H1 (cell line): ENCODE results near the gene KCNAB3. TPM values are rescaled to one million over a fixed set of nuclear protein-coding genes. Genes with fewer than 3 reads are reported as not detected.

Experiments
- CTCF ChIA-PET: fragments of 300-600 bp; sonication (Branson Sonifier 250); formaldehyde crosslinking; loops from one replicate; lab custom pipeline; 2021; ENCODE audit not compliant: partially characterized antibody; lab: Charles Lee
- POLR2A ChIA-PET: fragments of 300-600 bp; sonication (Branson Sonifier 250); formaldehyde crosslinking; loops from one replicate; lab custom pipeline; 2021; ENCODE audit warnings: inconsistent platforms; ENCODE audit not compliant: partially characterized antibody; lab: Charles Lee
- DNase-seq, 2 experiments: peaks; one replicate each; pipeline versions ENCODE4 v3.0.0 to v3.0.0-alpha.2; 2010 to 2022; ENCODE audit warnings: low spot score in 2 of 2, low read depth in 1 of 2, mixed read lengths in 1 of 2
- FAIRE-seq: peaks from 2 replicates; lab custom pipeline; 2011; peaks lifted over from hg19 to GRCh38; lab: Jason Lieb, UNC
- H2AFZ ChIP-seq: 2 replicates; pipeline ENCODE4 v1.8.1; 2012; ENCODE audit warnings: low read length, inconsistent platforms
- H2AK5ac ChIP-seq: 2 replicates; pipeline ENCODE4 v1.6.1; 2013; ENCODE audit warnings: low read depth, low read length
- H2BK120ac ChIP-seq: replicated peaks from 2 replicates; pipeline ENCODE3; 2013; ENCODE audit warnings: low read depth, low read length, inconsistent platforms
- H2BK12ac ChIP-seq: 2 replicates; pipeline ENCODE4 v1.6.1; 2013; ENCODE audit warnings: low read depth, low read length
- H2BK15ac ChIP-seq: 2 replicates; pipeline ENCODE4 v1.6.1; 2013; ENCODE audit warnings: low read length
- H2BK20ac ChIP-seq: 2 replicates; pipeline ENCODE4 v1.6.1; 2013; ENCODE audit warnings: low read length
- H2BK5ac ChIP-seq: 2 replicates; pipeline ENCODE4 v1.6.1; 2013; ENCODE audit warnings: low read depth, low read length
- H3K14ac ChIP-seq: 2 replicates; pipeline ENCODE4 v1.6.1; 2013; ENCODE audit warnings: inconsistent platforms; ENCODE audit not compliant: insufficient read length
- H3K18ac ChIP-seq: 2 replicates; pipeline ENCODE4 v1.6.1; 2013; ENCODE audit warnings: low read length; ENCODE audit errors: extremely low read depth
- H3K23ac ChIP-seq: 2 replicates; pipeline ENCODE4 v1.6.1; 2013; ENCODE audit warnings: inconsistent platforms; ENCODE audit not compliant: insufficient read length
- H3K23me2 ChIP-seq: 2 replicates; pipeline ENCODE4 v1.6.1; 2013; ENCODE audit warnings: low read depth, low read length
- H3K27ac ChIP-seq: 2 replicates; pipeline ENCODE4 v1.6.1; 2011; ENCODE audit warnings: low read depth, low read length, inconsistent platforms
- H3K27me3 ChIP-seq, 4 experiments: replicated peaks in 1 of 4; 1 replicate in 1 of 4; 2 replicates in 3 of 4; pipeline versions ENCODE4 v1.6.1 to v1.8.1; 2011 to 2013; ENCODE audit warnings: low read length in 3 of 4, mild to moderate bottlenecking in 3 of 4, inconsistent platforms in 2 of 4, mixed read lengths in 2 of 4, moderate library complexity in 1 of 4; ENCODE audit not compliant: control insufficient read depth in 3 of 4, insufficient read depth in 3 of 4; ENCODE audit errors: extremely low read depth in 1 of 4
- H3K36me3 ChIP-seq, 4 experiments: 2 replicates each; pipeline versions ENCODE4 v1.6.1 to v1.8.1; 2011 to 2013; ENCODE audit warnings: mild to moderate bottlenecking in 4 of 4, low read length in 3 of 4, moderate library complexity in 2 of 4, control low read depth in 1 of 4, inconsistent platforms in 1 of 4; ENCODE audit not compliant: insufficient read depth in 4 of 4, control insufficient read depth in 2 of 4
- H3K4ac ChIP-seq: replicated peaks from 2 replicates; pipeline ENCODE3; 2013; ENCODE audit warnings: low read length, low read depth, mixed read lengths, inconsistent platforms; ENCODE audit not compliant: insufficient read length
- H3K4me1 ChIP-seq, 4 experiments: replicated peaks in 1 of 4; 1 replicate in 1 of 4; 2 replicates in 3 of 4; pipeline versions ENCODE4 v1.6.1 to v1.8.1; 2011 to 2013; ENCODE audit warnings: low read length in 3 of 4, inconsistent platforms in 2 of 4, mixed read lengths in 1 of 4; ENCODE audit not compliant: insufficient read depth in 4 of 4, control insufficient read depth in 3 of 4
- H3K4me2 ChIP-seq, 2 experiments: 2 replicates each; pipeline versions ENCODE4 v1.6.1 to v1.8.1; 2011 to 2013; ENCODE audit warnings: low read depth in 2 of 2, low read length in 2 of 2, control low read depth in 1 of 2, inconsistent platforms in 1 of 2, mild to moderate bottlenecking in 1 of 2; ENCODE audit not compliant: insufficient read depth in 1 of 2
- H3K4me3 ChIP-seq, 4 experiments: fragments of 200-600, 300-600 bp in 1 of 4; sonication (generic), shearing (Covaris generic), sonication (Bioruptor Twin) in 1 of 4; 2 replicates each; pipeline versions ENCODE4 v1.5.1 to v1.8.1; 2011 to 2016; ENCODE audit warnings: low read length in 4 of 4, low read depth in 3 of 4, control low read depth in 2 of 4, inconsistent platforms in 2 of 4, mild to moderate bottlenecking in 2 of 4, mixed read lengths in 1 of 4, moderate library complexity in 1 of 4; ENCODE audit not compliant: insufficient read depth in 2 of 4; ENCODE audit errors: extremely low read depth in 1 of 4
- H3K56ac ChIP-seq: replicated peaks from 2 replicates; pipeline ENCODE3; 2013; ENCODE audit warnings: low read depth, mild to moderate bottlenecking, mixed read lengths, low read length, inconsistent platforms; ENCODE audit not compliant: insufficient read length
- H3K79me1 ChIP-seq: 2 replicates; pipeline ENCODE4 v1.6.1; 2013; ENCODE audit warnings: low read depth, low read length, control low read depth
- H3K79me2 ChIP-seq, 2 experiments: 2 replicates each; pipeline versions ENCODE4 v1.6.1 to v1.8.1; 2012 to 2013; ENCODE audit warnings: low read length in 2 of 2, mild to moderate bottlenecking in 2 of 2, inconsistent platforms in 1 of 2; ENCODE audit not compliant: insufficient read depth in 2 of 2, control insufficient read depth in 1 of 2
- H3K9ac ChIP-seq, 4 experiments: replicated peaks in 1 of 4; 1 replicate in 1 of 4; 2 replicates in 3 of 4; pipeline versions ENCODE4 v1.6.1 to v1.8.1; 2011 to 2013; ENCODE audit warnings: low read depth in 3 of 4, low read length in 3 of 4, control low read depth in 2 of 4, mild to moderate bottlenecking in 2 of 4, moderate library complexity in 2 of 4, inconsistent platforms in 1 of 4; ENCODE audit errors: extremely low read depth in 1 of 4
- H3K9me3 ChIP-seq, 2 experiments: 2 replicates each; pipeline versions ENCODE4 v1.6.1 to v1.8.1; 2012 to 2013; ENCODE audit warnings: mild to moderate bottlenecking in 2 of 2, moderate library complexity in 2 of 2, control low read depth in 1 of 2, inconsistent platforms in 1 of 2, low read depth in 1 of 2, low read length in 1 of 2, mixed read lengths in 1 of 2; ENCODE audit not compliant: insufficient read depth in 2 of 2
- H4K20me1 ChIP-seq, 2 experiments: replicated peaks in 1 of 2; 2 replicates each; pipeline versions ENCODE3 to v1.8.1; 2011 to 2013; ENCODE audit warnings: inconsistent platforms in 2 of 2, low read length in 2 of 2, mild to moderate bottlenecking in 1 of 2; ENCODE audit not compliant: insufficient read depth in 2 of 2, control insufficient read depth in 1 of 2
- H4K5ac ChIP-seq: 2 replicates; pipeline ENCODE4 v1.6.1; 2013; ENCODE audit warnings: low read length, low read depth, mixed read lengths, inconsistent platforms; ENCODE audit not compliant: insufficient read length
- H4K8ac ChIP-seq: 2 replicates; pipeline ENCODE4 v1.8.0; 2013; ENCODE audit warnings: mild to moderate bottlenecking, moderate library complexity, low read length, inconsistent platforms; ENCODE audit not compliant: insufficient read depth; ENCODE audit errors: extremely low read depth
- H4K91ac ChIP-seq: replicated peaks from 2 replicates; pipeline ENCODE3; 2013; ENCODE audit warnings: low read length, mixed read lengths, inconsistent platforms; ENCODE audit not compliant: insufficient read length
- CHD1 ChIP-seq: IDR thresholded peaks from 2 replicates; pipeline ENCODE4 v1.6.1; 2012; ENCODE audit warnings: low read depth, low read length, improper control_type of control experiment
- GTF2F1 ChIP-seq: IDR thresholded peaks from 2 replicates; pipeline ENCODE4 v1.6.1; 2012; ENCODE audit warnings: low read depth, low read length, improper control_type of control experiment, borderline replicate concordance
- JUND ChIP-seq: IDR thresholded peaks from 2 replicates; pipeline ENCODE4 v1.6.1; 2011; ENCODE audit warnings: mild to moderate bottlenecking, improper control_type of control experiment, low read length
- NANOG ChIP-seq: IDR thresholded peaks from 2 replicates; pipeline ENCODE4 v1.6.1; 2011; ENCODE audit warnings: low read length, low read depth, mild to moderate bottlenecking, inconsistent platforms; ENCODE audit not compliant: insufficient read depth, poor library complexity, severe bottlenecking
- RAD21 ChIP-seq, 2 experiments: IDR thresholded peaks in 1 of 2; conservative IDR thresholded peaks in 1 of 2; 2 replicates each; pipeline ENCODE4 v1.6.1; 2011; ENCODE audit warnings: low read depth in 2 of 2, low read length in 2 of 2, improper control_type of control experiment in 1 of 2, inconsistent platforms in 1 of 2, mild to moderate bottlenecking in 1 of 2, moderate library complexity in 1 of 2
- RNF2 ChIP-seq: fragments of 200-900, 300-1000 bp; sonication (generic); IDR thresholded peaks from 2 replicates; pipeline ENCODE4 v1.7.1; 2016; ENCODE audit warnings: borderline replicate concordance, low read depth, mild to moderate bottlenecking, antibody characterized with exemption, low read length; ENCODE audit not compliant: poor library complexity, severe bottlenecking; ENCODE audit errors: missing control alignments
- SRF ChIP-seq: IDR thresholded peaks from 2 replicates; pipeline ENCODE4 v1.6.1; 2011; ENCODE audit warnings: mild to moderate bottlenecking, low read depth, low read length, moderate library complexity
- TAF1 ChIP-seq: IDR thresholded peaks from 2 replicates; pipeline ENCODE4 v1.6.1; 2011; ENCODE audit warnings: mild to moderate bottlenecking, low read depth, low read length
- WGBS, 2 experiments: shearing (Covaris generic) in 1 of 2; methylation state at CpG; one replicate each; pipeline versions ENCODE4 v1.1.6 to v1.1.7; 2013 to 2015; ENCODE audit warnings: low lambda C conversion rate in 2 of 2, mixed read lengths in 2 of 2, inconsistent platforms in 1 of 2, low coverage in 1 of 2, missing lambda C conversion rate in 1 of 2; ENCODE audit not compliant: insufficient replicate concordance in 2 of 2, insufficient coverage in 1 of 2, insufficient read length in 1 of 2; ENCODE audit errors: extremely low coverage in 1 of 2, missing lambda C conversion rate in 1 of 2; 5-methylcytosine and 5-hydroxymethylcytosine counted together
- polyA plus RNA-seq, 7 experiments: library from polyadenylated mRNA; depleted of rRNA in 3 of 7; stranded (reverse) in 5 of 7; unstranded in 2 of 7; fragments of >200 nt in 5 of 7; fragments of 200-250 nt in 2 of 7; gene quantifications; 1 replicate in 5 of 7; 2 replicates in 1 of 7; 4 replicates in 1 of 7; pipeline versions ENCODE4 v1.2.1 to v1.2.3, GENCODE V29; 2011 to 2013; ENCODE audit warnings: missing spikeins in 2 of 7, mixed read lengths in 2 of 7
- total RNA-seq: library from RNA; stranded (reverse); fragmentation: NEBNext Ultra II Directional; extraction: Animal tissue kit (Norgen Biotek cat#: 25700); gene quantifications from 2 replicates; pipeline ENCODE4 v1.2.1, GENCODE V29; 2021
- TF ChIP-seq, protein P1 (sequence below): IDR thresholded peaks from 2 replicates; pipeline ENCODE4 v1.6.1; 2012; ENCODE audit warnings: low read length, inconsistent platforms

Gene KCNAB3
- total and polyA plus RNA-seq, 2 of the 8 experiments (the other 6 are each of a cell fraction or from before 2014, with no cell fraction given), result 1.7 to 2.4 TPM

DNA sequence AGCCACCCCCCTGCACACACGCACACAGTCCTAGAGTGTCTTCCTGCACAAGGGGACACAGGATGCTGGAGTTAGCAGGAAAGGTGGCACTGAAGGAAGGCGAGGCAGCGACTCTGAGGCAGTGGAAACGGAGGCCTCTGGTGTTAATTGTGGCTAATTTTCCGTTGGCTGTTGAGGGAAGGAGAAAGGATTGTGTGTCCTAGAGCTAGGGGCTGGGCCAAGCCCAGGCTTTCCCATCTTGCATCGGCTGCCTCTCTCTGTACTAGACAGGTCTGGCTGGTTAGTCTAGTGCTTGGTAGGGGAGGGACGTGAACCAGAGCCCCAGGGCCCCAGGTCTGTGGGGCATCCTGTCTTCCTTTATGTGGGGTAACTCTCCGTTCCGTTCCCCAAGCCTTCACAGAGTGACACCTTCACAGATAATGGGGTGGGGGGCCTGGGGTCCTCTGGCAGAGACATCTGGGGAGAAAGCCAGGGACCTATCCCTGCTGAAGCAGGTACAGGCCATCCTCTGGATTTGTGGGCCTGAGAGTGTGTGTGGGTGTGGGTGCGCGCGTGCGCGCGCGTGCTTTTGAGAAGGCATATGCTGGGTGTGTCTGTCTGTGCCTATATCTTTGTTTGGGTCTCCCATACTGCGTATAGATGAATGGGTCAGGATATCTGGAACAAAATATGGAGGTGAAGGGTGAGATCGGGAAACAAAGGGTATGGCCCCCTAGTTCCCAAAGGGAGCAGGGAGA lies 41.3 kb downstream of the KCNAB3 start, which contains the start of gene CHD3:
Gene CHD3 (plus strand): TSS at position 606 of the 737 bp plus-strand sequence. CDS start 212 bp downstream, outside the sequence.
- peaks cover 9 to 30% (median 17%) of the 10 kb centered on the region in 4 experiments for H3K4me1 ChIP-seq
- DNase-seq (no peak), FAIRE-seq (no peak)
- no peak within 1 kb of the TSS for H3K56ac ChIP-seq
- no peak within 1 kb of the TSS for H2BK120ac ChIP-seq
- H3K23me2 ChIP-seq, result peaks cover 24% of the 10 kb centered on the region
- no peaks in the 10 kb centered on the region for H3K79me1 ChIP-seq
- 76% methylated on average over 18 of the region's 18 CpGs; no CpG with 5 or more reads in 1 of the 2 experiments for WGBS, 2 experiments
- peak within 1 kb of the TSS; percentile 45 for H4K91ac ChIP-seq
- no peak within 1 kb of the TSS for H3K23ac ChIP-seq
- no peak within 1 kb of the TSS; the same call in 1 of the 2 replicates for H4K8ac ChIP-seq
- H2BK12ac ChIP-seq, result peak within 1 kb of the TSS; percentile 94; the same call in 1 of the 2 replicates
- H2AFZ ChIP-seq, result peak within 1 kb of the TSS; percentile 87
- H2BK5ac ChIP-seq, result peak within 1 kb of the TSS; percentile 95; the same call in 1 of the 2 replicates
- CTCF ChIA-PET, result interaction anchor here (0.5 to 1.2 kb wide), 4 partner anchors 12 to 237 kb away, joined by 3 to 5 read pairs (median 3); no protein-coding TSS in a partner anchor
- no peaks in the 10 kb centered on the region for H3K79me2 ChIP-seq
- no peaks in the 10 kb centered on the region for H4K20me1 ChIP-seq
- no peak within 1 kb of the TSS for H3K4ac ChIP-seq
- peak within 1 kb of the TSS in 3 of 4 experiments; percentile 35 to 42 (median 35); a peak in 6 of 7 replicates for H3K9ac ChIP-seq
- peak within 1 kb of the TSS; percentile 51 for H4K5ac ChIP-seq
- peaks cover 0 to 10% (median 3%) of the 10 kb centered on the region in 4 experiments; a peak in 3 of 7 replicates for H3K27me3 ChIP-seq
- H3K4me3 ChIP-seq, result peak within 1 kb of the TSS; percentile 37 to 83 (median 51)
- H2BK20ac ChIP-seq, result peak within 1 kb of the TSS; percentile 48; the same call in 1 of the 2 replicates
- H3K18ac ChIP-seq, result peak within 1 kb of the TSS; percentile 63
- H2AK5ac ChIP-seq, result no peak within 1 kb of the TSS; the same call in 1 of the 2 replicates
- peak within 1 kb of the TSS; percentile 53; the same call in 1 of the 2 replicates for H2BK15ac ChIP-seq
- H3K14ac ChIP-seq, result no peak within 1 kb of the TSS
- no peaks in the 10 kb centered on the region for H3K9me3 ChIP-seq
- H3K27ac ChIP-seq, result no peak within 1 kb of the TSS
- peaks cover 0 to 4% (median 0%) of the 10 kb centered on the region in 4 experiments; a peak in 1 of 8 replicates for H3K36me3 ChIP-seq
- H3K4me2 ChIP-seq, result peak within 1 kb of the TSS; percentile 82 to 100
- POLR2A ChIA-PET, result no interaction called here
- TF ChIP-seq GTF2F1, result no peak
- TF ChIP-seq TAF1, result no peak
- no peak for TF ChIP-seq JUND
- TF ChIP-seq RNF2, result no peak
- no peak for TF ChIP-seq RAD21 (IDR thresholded peaks at IDR 0.05 in 1 of 2, conservative IDR thresholded peaks at IDR 0.05 in 1 of 2; ENCODE audit: low read depth in 2 of 2, low read length in 2 of 2)
- no peak for TF ChIP-seq NANOG
- TF ChIP-seq SRF, result no peak
- TF ChIP-seq CHD1, result no peak
- TF ChIP-seq, protein P1, sequence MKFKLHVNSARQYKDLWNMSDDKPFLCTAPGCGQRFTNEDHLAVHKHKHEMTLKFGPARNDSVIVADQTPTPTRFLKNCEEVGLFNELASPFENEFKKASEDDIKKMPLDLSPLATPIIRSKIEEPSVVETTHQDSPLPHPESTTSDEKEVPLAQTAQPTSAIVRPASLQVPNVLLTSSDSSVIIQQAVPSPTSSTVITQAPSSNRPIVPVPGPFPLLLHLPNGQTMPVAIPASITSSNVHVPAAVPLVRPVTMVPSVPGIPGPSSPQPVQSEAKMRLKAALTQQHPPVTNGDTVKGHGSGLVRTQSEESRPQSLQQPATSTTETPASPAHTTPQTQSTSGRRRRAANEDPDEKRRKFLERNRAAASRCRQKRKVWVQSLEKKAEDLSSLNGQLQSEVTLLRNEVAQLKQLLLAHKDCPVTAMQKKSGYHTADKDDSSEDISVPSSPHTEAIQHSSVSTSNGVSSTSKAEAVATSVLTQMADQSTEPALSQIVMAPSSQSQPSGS, result no peak
